Kidney epithelial cell (primary cell): ENCODE results near the gene TCFL5. TPM values are rescaled to one million over a fixed set of nuclear protein-coding genes. Genes with fewer than 3 reads are reported as not detected.
A peak's percentile ranks its signal among the peaks of the same experiment; 100 is the strongest.

ENCODE experiments used
- DNase-seq: peaks from one replicate; pipeline ENCODE4 v3.0.0-alpha.2; 2010; ENCODE audit warnings: low read depth
- H3K27me3 ChIP-seq: 2 replicates; pipeline ENCODE4 v1.6.0; 2011; ENCODE audit warnings: low read length; ENCODE audit not compliant: control insufficient read depth, insufficient read depth
- H3K36me3 ChIP-seq: 2 replicates; pipeline ENCODE4 v1.5.1; 2011; ENCODE audit warnings: low read length; ENCODE audit not compliant: control insufficient read depth, insufficient read depth
- H3K4me3 ChIP-seq: 2 replicates; pipeline ENCODE4 v1.5.1; 2011; ENCODE audit warnings: low read depth, mild to moderate bottlenecking, control low read depth, low read length
- total RNA-seq: library from RNA; depleted of rRNA; stranded (reverse); fragments of >200 nt; gene quantifications from 2 replicates; pipeline ENCODE4 v1.2.3, GENCODE V29; 2015
- TF ChIP-seq, protein P1 (sequence below): IDR thresholded peaks from 2 replicates; pipeline ENCODE4 v1.5.1; 2011; ENCODE audit warnings: mild to moderate bottlenecking, moderate library complexity, low read length, control low read depth, inconsistent platforms; ENCODE audit not compliant: insufficient read depth, poor library complexity, severe bottlenecking

The TCFL5 gene
- 4.3 and 5.4 TPM in 2 replicates for total RNA-seq

GRCh38 chr20:62861726-62862336 lies at the start of gene TCFL5:
Gene TCFL5, minus strand, starts transcription at chr20:62861822. Its CDS starts 152 bp downstream, at chr20:62861670.
- DNase-seq = no peak
- TF ChIP-seq, protein P1, sequence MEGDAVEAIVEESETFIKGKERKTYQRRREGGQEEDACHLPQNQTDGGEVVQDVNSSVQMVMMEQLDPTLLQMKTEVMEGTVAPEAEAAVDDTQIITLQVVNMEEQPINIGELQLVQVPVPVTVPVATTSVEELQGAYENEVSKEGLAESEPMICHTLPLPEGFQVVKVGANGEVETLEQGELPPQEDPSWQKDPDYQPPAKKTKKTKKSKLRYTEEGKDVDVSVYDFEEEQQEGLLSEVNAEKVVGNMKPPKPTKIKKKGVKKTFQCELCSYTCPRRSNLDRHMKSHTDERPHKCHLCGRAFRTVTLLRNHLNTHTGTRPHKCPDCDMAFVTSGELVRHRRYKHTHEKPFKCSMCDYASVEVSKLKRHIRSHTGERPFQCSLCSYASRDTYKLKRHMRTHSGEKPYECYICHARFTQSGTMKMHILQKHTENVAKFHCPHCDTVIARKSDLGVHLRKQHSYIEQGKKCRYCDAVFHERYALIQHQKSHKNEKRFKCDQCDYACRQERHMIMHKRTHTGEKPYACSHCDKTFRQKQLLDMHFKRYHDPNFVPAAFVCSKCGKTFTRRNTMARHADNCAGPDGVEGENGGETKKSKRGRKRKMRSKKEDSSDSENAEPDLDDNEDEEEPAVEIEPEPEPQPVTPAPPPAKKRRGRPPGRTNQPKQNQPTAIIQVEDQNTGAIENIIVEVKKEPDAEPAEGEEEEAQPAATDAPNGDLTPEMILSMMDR = no peak
- H3K36me3 ChIP-seq = no peaks in the 10 kb centered on the region
- H3K27me3 ChIP-seq = no peaks in the 10 kb centered on the region
- peak within 1 kb of the TSS; percentile 59 for H3K4me3 ChIP-seq

DNA sequence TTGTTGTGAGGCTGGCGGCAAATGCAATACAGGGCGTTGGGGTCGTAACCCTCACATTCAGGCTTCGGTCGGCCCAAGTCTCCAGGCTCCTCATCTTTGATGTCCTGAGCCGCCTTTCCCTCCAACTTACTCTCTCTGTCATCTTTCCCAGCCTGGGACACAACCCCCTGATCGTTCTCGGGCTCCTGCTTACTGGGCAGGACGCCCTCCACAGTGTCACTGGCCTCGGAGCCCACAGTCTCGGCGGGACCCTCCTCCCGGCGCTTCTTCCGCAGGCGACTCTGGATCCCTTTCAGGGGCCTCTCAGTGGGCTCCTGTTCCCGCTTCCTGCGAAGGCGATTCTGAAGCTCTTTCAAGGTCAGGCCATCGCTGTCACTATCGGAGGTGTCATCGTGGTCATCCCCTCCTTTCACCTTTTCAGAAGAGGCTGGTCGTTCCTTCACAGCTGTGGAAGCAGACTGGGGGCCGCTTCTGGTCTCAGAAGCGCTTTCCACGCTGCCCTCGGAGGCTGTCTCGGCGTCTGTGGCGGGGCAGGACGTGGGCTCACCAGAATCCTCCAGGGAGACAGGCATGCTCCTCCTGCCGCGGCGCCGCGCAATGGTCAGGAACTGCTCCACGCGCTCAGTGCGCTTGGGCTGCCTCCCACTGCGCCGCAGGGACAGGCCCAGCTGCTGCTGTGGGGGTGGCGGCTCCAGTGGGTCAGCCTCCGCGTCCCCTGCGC lies 49.3 kb upstream of the TCFL5 start:
- peaks cover 9% of the 10 kb centered on the region for H3K36me3 ChIP-seq
- TF ChIP-seq, protein P1 = no peak
- no peak for DNase-seq
- H3K27me3 ChIP-seq = no peaks in the 10 kb centered on the region
- H3K4me3 ChIP-seq = no peak overlapping the region

GRCh38 chr20:62910217-62910766 lies 48.7 kb upstream of the TCFL5 start:
- Histone ChIP-seq H3K4me3 (no peak overlapping the region), H3K27me3 (no peaks in the 10 kb centered on the region), H3K36me3 (peaks cover 11% of the 10 kb centered on the region)
- DNase-seq = no peak
- TF ChIP-seq, protein P1 = no peak

DNA sequence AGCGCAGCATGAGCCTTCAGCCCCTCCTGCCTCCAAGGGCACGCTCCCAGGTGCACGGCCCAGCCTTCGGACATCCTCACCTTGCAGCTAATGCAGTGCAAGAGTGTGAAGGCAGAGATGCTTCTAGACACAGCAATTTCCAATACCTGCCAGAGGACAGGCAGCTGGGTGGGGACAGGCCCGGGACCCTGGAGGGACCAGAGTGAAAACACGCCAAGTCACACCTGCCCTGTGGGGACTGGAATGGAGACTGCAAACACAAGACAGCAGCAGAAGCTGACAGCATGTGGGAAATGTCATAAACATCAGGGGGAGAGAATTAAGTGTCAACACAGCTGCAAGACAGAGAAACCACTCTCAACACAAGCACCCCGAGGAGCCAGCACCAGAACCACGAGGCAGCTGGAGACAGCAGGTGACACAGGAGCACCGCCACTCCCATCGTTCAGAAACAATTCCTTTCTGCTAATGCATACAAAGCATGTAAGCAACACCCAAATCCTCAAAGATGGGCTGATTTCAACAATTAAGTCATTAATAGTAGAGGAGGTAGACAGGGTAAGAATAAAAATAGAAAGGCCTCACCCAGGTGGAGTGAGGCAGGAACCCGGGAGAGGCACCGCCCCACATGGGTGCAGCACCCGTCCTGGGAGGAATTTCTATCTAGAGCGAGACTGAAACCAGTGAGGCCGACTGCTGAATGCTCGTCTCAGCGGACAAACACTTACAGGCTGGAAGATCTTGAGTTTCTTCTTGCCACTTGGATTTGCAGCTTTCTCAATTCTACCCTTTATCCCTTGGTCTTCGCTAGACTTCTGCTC lies 47.6 kb upstream of the TCFL5 start:
- Histone ChIP-seq H3K27me3 (no peaks in the 10 kb centered on the region), H3K36me3 (peaks cover 11% of the 10 kb centered on the region), H3K4me3 (no peak overlapping the region)
- TF ChIP-seq, protein P1 = no peak
- no peak for DNase-seq

DNA sequence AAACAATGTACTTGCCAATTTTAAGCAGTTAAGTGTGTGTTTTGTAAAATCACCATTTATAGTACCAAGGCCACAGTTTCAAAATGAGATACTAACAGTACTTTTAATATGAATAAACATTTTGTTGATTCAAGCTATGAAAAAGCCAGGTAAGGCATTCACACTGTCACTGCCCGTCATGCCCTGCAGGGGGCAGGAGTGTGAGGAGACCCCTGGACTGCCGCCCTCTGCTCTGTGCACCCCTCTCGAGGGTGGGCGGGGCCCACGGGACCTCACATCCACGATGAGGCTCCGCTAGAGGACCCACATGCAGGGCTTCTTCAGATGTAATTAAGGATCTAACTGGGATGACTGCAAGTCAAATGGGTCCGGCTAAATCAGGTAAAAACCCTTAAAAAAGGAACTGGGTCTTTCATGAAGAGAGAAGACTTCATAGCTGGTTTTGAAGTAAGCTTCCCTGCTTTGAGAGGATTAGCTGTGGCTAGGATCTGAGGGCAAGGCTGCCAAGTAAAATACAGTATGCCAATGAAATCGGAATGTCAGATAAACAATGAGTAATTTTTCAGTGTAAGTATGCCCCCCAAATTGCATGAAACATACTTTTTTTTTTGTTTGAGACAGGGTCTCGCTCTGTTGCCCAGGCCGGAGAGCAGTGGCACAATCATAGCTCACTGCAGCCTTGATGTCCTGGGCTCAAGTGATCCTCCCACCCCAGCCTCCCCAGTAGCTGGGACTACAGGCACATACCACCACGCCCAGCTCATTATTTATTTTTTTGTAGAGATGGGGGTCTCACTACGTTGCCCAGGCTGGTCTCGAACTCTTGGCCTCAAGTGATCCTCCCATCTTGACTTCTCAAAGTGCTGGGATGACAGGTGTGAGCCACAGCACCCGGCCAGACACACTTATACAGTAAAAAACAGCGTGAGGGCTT lies 46.0 kb upstream of the TCFL5 start:
- Histone ChIP-seq H3K4me3 (no peak overlapping the region), H3K27me3 (no peaks in the 10 kb centered on the region), H3K36me3 (peaks cover 14% of the 10 kb centered on the region)
- TF ChIP-seq, protein P1 = peak; percentile 64
- no peak for DNase-seq
